NAMALWA (cell line): ENCODE results near the gene TANGO2.
"Not testable (repeated sequence)": the region's sequence is repeated elsewhere in the genome, so short reads cannot be mapped to it uniquely, and the experiment has no call there.

Experiments used
- DNase-seq: peaks from one replicate; pipeline ENCODE4 v3.0.0-alpha.2; 2015; ENCODE audit warnings: low spot score

Gene TANGO2

DNA sequence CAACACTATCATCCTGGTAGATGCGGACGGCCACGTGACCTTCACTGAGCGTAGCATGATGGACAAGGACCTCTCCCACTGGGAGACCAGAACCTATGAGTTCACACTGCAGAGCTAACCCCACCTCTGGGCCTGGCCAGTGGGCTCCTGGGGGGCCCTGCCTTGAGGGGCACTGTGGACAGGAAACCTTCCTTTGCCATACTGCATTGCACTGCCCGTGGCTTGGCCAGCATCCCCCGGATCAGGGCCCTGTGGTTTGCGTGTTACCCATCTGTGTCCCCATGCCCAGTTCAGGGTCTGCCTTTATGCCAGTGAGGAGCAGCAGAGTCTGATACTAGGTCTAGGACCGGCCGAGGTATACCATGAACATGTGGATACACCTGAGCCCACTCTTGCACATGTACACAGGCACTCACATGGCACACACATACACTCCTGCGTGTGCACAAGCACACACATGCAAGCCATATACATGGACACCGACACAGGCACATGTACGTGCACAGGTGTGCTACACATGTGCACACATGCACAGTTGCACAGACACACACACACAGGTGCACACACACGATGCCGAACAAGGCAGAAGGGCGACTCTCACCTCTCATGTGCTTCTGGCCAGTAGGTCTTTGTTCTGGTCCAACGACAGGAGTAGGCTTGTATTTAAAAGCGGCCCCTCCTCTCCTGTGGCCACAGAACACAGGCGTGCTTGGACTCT, 43.8 kb downstream of the TANGO2 start:
- DNase-seq, result no peak

DNA sequence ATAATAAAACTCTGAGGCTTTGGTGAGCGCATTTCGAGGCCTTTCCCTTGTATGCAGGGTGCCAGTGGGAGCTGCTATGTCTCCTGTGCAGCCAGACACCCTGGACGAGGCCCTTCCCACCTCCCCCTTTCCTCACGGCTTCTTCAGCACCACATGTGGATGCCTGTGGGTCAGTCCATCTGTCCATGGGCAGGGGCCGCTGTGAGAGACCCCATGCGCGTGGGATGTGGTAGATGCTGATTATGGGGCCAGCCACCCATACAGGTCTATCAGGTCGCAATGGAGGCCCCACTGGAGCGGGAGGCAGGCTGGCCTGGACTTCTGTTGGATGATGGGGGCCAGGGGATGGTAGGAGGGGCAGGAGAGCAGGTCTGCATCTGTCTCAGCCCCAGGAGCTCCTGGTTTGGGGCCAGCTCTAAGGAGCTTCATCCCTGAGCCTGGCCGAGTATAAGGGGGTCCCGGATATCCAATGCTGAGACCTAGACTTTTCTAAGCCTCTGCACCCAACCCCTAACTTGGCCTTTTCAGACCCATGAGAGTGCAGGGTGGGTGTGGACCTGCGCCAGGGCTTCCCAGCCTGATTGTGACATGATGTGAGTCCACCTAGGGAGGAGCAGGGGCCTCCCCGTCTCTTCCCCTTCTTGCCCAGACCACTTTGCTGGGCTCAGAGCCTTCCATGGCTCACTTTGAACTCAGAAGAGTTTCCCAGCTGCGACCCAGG, 45.1 kb downstream of the TANGO2 start:
- DNase-seq, result no peak

DNA sequence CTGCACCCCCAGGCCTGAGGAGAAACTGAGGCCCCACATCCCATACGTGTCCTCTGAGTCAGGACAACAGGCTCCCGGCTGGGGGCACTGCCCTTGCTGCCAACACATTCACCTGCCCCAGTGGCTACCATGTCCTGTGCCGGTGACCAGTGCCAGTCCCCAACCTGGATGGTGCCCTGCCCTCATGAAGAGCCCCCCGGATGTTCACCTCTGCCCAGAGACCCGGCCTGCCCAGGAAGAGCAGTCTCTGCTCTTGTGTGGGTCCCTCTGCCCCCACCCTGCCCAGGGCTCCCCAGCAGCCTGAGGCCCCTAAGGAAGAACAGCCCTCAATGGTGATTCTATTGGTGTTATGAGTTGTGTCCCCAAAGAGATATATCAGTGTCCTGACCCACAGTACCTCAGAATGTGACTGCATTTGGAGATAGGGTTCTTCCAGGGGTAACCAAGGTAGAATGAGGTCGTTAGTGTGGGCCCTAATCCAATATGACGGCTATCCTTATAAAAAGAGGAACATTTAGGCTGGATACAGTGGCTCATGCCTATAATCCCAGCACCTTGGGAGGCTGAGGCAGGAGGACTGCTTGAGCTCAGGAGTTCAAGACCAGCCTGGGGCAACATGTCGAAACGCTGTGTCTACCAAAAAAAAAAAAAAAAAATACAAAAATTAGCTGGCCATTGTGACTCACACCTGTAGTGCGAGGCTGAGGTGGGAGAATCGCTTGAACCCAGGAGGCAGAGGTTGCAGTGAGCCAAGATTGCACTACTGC, 45.9 kb downstream of the TANGO2 start:
- DNase-seq, result no peak

DNA sequence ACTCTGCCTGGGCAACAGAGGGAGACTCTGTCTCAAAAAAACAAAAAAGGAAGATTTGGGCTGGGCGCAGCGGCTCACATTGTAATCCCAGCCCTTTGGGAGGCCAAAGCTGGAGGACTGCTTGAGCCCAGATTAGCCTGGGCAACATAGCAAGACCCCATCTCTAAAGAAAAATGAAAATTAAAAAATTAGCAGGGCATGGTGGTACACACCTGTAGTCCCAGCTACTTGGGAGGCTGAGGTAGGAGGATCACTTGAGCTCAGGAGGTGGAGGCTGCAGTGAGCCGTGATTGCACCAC, 46.4 kb downstream of the TANGO2 start:
- not testable (repeated sequence) for DNase-seq

DNA sequence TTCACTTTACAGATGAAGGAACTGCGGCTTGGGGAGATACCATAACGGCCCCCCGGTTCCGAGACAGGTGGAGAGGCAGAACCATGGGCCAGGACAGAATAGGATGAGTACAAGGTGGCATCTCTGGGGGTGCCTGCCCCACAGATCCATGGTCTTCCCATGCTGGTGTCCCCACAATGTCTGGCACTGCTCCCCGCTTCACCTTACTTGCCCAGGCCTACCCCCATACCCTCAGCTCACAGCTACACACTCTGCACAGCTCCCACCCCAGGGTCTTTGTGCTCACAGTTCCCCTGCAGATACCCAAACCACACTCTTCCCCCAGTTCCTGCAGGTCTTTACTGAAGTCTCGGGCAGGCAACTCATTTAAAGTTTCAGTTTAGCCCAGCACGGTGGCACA, 47.7 kb downstream of the TANGO2 start:
- no peak for DNase-seq

DNA sequence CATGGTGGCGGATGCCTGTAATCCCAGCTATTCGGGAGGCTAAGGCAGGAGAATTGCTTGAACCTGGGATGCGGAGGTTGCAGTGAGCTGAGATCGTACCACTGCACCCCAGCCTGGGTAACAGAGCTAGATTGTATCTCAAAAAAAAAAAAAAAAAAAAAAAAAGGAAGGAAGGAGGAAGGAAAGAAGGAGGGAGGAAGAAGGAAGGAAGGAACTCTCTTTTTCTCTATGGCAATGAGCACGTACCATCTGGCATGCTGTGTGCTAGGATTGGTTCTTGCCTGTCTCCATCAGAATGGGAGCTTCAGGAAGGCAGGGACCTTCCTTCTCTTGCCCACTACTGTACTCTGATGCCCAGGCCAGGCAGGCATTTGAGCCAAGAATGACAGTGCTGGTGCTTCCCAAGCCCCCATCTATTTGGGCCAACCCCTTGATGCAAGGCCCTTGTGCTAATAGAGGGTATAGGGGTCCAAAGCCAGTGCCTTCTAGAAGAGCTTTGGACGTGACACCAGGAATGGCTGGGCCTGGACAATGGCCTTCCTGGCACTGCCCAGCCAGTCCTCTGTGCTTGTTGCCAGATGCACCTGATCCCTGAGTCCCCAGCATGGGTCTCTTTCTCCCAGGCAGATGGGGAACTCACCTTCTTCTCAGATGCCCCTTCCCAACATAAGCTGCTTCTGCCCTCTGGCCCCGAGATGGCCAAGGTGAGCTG, 48.6 kb downstream of the TANGO2 start:
- no peak for DNase-seq

DNA sequence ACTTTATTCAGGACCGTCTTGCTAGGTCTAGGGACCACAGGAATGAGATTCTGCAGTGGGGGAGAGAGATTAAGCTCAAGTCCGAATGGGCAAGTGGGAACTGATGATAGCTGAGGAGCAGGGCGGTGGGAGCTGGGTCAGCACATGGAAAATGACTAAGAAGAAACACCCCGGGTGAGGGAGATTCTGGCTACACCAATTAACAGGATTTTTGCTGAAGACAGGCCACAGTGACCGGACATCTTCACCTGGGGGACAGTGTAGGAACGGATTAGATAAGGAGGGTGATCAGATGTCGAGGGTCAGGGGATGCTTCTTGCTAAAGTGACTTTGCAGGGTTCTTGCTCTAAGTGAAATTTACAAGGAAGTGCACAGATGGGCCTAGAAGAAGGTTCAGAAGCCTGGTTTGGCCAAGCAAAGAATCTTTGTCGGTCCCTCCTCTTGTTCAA, 50.6 kb downstream of the TANGO2 start:
- DNase-seq, result no peak

DNA sequence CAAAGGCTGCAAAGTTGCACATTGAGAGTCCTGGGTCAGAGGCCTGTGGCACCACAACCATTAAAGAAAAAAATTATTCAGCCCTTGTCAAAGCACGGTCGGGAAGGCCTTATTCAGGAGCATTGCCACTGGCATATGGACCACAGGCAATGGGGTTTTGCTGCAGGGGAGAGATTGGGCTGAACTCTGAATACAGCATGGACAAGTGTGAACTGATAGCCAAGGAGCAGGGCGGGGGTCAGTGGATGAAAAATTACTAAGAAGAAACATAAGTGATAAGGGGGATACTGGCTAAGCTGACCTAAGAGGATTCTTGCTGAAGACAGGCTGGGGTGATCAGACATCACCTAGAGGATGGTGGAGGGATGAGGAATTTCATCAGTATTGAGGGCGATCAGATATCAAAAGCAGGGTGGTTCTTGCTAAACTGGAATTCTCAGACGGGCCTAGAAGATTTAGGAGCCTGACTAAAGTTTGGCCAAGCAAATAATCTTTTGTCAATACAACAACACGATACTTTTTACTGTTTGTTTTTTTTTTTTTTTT, 55.8 kb downstream of the TANGO2 start:
- DNase-seq, result no peak

DNA sequence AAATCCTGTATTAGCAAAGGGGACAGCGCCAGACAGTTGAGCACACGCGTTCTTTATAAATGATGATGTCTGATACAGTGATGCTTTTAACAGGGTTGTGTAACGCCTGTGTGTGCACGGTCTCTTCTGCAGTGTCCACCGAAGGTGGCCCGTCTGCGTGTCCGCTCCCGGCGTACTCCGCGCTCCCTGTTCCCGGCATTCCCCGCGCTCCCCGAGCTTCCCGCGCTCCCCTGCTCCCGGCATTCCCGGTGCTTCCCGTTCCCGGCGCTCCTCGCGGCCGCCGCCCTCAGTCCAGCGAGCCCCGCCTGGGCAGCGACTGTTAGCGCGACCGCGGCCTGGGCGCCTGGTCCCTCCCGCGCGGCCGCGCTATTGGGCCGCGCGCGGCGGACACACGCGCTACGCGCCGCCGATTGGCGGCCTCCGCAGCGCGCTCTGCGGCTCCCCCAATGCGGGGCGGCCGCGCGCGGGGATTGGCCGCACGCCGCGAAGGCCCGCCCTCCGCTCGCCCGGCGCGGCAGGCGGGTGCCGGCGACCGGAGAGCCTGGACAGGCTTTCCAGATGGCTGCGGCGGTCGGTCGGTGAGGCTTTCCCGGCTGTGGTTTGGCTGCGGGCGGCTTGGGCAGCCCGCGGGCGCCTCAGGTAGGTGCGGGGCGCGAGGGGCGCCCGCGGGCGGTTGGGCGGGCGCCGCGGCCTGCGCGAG, 59.0 kb downstream of the TANGO2 start, which contains the start of gene DGCR8:
Gene DGCR8 (plus strand): TSS at position 497 of the 700 bp plus-strand sequence. CDS start 5,723 bp downstream, outside the sequence.
- peak; percentile 84 for DNase-seq

DNA sequence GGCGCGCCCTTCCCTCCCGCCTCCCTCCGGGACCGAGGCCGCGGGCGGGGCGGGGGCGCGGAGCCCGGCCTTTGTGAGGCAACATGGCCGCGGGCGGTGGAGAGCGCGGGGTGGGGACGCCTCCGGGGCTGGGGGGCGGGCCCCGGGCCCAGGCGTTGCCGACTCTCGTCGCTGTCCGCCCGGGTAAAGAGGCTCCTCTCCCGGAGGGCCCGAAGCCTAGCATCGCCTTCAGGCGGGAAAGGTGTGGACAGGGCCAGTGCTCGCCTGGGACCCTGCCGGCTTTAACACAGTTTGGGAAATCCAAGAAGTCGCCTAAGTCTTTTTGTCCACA, 59.5 kb downstream of the TANGO2 start:
- DNase-seq, result peak; percentile 69

DNA sequence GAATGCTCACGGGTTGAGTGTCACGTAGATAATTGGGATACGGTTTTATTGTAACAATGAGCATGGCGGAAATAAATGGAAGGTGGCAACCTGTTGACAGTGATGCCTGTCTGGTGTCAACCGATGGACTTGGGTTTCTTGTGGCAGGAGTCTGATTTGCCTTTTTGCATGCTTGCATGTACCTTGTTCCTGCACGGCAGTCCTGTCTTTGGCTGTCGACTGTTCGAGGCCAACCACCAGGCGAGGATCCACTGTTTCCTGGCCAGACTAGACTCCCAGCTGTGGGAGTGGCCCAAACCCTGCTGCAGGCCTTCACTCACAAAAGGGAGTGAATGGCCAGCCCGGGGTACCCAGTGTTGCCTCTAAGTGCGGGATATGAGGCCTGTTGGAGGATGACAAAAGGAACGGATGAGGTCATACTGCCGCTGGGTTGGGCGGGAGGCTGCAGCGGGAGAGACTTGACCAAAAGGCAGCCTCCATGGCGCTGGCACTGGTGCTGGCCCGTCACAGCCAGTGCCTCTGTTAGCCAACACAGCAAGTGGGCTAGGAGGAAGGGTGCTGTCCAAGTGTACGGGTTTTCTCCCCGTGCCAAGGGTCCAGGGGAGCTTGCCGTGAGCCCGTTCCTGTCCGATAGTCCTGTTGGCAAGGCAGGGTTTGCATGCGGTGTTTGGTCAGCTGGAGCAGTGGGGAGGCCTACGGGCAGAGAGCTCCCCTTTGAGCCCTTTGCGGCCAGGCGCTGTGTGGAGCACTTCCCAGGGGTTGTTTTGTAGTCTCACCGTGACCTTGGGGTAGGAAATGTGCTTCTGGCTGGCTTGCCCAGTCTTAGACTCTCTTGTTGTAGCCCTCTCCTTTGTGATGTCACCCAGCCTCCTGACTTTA, 60.1 kb downstream of the TANGO2 start:
- no peak for DNase-seq

DNA sequence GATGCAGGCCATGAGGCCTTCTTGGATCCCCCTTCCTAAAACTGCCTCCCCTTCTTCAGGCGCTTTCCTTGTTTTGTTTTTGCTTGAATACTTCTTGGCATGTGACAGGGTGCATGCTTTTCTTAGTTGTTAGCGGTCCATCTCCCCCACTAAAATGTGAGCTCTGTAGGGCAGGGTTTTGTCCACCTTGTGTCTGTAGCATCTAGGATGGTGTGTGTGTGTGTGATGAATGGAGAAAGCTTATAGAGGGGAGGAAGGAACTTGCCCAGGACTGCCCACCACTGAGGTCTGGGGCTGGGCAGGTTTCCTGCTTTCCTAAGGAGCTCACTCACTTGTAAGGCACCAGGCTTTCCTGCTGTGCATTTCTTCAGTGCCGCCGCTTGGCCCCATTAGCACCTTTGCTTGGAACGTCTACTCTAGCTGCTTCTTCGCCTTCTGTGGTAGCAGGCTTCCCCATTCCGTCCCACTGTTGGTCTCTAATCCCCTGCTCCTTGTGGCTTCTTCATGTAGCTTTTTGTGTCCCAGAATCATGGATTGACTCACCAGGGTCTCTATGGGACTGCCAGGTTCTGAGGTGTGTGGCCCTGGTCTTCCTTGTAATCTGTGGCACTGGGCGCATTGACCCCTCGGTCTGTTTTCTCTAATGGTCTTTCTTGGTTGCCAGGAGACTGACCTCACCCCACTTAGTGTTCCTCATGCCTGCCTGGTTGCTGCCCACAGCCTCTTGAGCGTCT, 62.4 kb downstream of the TANGO2 start:
- DNase-seq, result no peak

DNA sequence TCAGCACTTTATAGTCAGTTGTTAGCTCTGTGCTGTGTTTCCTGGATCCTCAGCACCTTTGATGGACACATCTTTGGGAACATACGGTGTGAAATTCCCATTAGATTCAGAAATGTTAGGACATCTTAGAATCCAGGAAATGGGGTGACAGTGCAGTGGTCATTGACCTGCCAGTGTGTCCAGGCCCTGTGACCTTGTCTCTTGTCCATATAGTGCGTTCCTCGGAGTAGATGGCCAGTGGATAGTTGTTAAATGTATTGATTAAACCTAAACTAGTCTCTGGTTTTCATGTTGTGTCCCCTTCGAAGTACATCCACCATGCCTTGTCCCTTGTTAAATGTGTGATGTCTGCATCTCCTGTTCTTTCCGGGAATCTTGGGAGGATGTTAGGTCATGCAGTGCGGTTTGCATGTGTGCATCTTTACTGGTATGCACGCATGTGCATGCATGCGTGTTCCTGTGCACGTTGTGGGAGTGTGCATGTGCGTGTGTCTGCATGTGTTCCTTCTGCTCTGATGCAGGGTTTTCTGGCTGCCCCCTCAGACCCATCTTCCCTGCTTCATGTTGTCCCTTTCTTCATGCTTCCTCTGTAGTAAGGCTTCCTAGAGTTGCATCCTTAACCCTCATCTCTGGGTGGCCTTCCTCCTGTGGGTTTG, 63.1 kb downstream of the TANGO2 start:
- DNase-seq, result no peak

DNA sequence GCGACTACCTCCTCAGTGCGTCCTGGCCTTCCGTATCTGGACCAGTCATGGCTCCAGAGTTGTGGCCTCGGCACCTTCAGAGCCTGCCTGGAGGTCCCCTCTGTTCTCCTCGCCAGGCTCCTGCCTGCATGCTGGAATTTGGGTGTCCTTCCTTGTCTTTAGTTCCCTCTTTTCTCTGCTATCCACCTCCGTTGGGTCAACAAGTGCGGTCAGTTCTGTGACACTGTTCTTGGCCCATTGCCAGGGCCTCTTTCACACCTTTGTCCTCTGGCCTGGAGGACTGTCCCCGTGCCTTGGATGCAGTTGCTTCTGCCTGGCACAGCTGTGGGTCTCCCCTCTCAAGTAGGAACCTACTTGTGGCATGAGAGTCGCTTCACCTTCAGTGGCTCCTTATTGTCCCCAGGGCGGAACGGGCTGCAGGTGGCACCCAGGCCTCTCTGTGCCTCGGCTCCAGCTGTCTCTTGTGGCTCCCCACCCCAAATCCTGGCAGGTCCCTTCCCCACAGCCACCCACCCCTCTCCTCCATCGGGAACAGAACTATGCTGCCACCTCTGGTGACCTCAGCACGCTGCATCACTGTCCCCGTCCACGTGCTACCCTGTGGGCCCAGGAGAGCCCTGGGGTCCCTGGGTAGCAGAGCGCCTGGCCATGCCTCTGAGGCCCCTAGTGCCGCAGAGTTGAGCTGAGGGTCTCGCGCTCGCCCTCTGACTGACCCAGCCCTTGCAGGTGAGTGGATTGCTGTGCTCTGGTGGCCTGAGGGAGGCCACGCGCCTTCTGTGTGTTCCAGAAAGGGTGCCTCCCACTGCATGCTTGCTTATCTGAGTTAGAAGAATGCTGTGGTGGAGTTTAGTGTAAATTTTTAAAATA, 63.9 kb downstream of the TANGO2 start:
- DNase-seq, result peak; percentile 52

DNA sequence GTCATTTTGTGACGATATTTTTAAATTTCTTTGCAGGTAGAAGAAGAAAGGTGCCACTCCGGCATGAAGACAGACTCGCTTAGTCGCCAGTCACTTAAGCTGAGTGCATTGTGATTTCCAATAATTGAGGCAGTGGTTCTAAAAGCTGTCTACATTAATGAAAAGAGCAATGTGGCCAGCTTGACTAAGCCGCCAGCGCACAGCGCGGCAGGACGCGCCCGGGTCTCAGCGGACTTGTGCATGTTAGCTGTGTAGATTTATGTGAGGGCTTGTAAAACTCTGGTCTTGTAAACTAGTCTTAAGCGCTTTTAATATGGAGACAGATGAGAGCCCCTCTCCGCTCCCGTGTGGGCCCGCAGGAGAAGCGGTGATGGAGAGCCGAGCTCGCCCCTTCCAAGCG, 64.7 kb downstream of the TANGO2 start:
- no peak for DNase-seq

DNA sequence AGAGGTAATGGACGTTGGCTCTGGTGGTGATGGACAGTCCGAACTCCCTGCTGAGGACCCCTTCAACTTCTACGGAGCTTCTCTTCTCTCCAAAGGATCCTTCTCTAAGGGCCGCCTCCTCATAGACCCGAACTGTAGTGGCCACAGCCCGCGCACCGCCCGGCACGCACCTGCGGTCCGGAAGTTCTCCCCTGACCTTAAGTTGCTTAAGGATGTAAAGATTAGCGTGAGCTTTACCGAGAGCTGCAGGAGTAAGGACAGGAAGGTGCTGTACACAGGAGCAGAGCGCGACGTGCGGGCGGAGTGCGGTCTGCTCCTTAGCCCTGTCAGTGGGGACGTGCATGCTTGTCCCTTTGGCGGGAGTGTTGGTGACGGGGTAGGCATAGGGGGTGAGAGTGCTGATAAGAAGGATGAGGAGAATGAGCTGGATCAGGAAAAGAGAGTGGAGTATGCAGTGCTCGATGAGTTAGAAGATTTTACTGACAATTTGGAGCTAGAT, 65.2 kb downstream of the TANGO2 start:
- no peak for DNase-seq

DNA sequence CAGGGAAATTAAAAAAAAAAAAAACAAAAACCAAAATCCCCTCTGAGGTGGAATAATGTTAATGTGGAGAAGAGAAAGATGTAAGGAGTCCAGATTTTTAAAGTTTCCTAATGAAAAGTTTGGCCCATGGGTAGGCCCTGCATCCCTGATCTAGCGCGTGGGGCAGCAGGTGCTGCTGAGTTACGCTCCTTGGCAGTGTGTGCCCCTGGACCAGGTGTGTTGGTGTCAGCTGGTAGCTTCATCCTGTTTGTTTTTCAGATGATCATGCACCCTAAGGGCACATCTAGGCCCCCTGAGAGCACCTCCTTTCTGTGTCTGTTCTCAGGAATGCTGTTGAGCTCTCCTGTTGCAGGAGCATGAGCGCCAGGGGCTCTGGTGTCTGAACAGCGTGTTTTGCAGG, 65.9 kb downstream of the TANGO2 start:
- DNase-seq, result no peak
